ENCODE measurements around the gene SELENON. TPM values are rescaled to one million over a fixed set of nuclear protein-coding genes. Genes with fewer than 3 reads are reported as not detected.
A peak's percentile ranks its signal among the peaks of the same experiment; 100 is the strongest.

The SELENON gene
- total RNA-seq, 1 donor from 2014 or later, result 46.3 TPM

GRCh38 chr1:25769625-25770383, 30.2 kb upstream of the SELENON start:
- no peak for DNase-seq
- peak; percentile 51 for ATAC-seq
- intact Hi-C loops (cut with micrococcal nuclease), result no loop called here

DNA sequence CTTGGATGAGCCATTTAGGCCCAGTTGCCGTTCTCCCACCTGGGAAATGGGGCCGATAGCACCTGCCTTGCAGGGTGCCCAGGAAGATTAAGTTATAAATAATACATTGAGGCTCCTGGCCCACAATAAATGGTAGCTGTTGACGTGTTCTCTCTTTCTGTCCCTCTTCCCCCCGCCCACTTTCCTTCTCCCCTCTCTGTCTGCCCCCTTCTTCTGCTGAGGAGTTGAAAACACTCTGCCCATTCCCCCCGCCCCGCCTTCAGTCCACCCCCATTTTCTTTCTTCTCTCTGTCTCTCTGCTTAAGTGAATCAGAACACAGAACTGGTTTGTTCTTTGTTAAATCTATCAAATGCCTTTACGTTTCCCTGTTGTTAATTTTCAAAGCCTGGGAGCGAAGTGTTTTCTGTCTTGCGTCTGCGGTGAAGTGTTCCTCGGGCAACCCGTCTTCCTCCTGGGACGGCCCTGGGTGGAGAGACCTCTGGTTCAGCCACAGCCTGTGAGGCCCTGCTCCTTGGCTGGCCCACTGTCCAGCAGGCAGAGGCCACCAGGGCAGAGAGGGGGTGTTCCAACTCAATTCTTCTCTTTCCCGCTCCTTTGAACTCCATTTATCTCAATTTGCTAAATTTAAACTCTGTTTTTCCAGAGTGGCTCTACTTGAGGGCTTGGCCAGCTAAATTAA, 29.3 kb upstream of the SELENON start:
- peak; percentile 19 for ATAC-seq
- intact Hi-C loops (cut with micrococcal nuclease), result no loop called here

GRCh38 chr1:25771221-25772114, 28.5 kb upstream of the SELENON start:
- intact Hi-C loops (cut with micrococcal nuclease), result no loop called here
- DNase-seq, result peak; percentile 89
- peak; percentile 76 for ATAC-seq

More for the DNA sequence above, 29.3 kb upstream of the SELENON start:
- no peak for DNase-seq

DNA sequence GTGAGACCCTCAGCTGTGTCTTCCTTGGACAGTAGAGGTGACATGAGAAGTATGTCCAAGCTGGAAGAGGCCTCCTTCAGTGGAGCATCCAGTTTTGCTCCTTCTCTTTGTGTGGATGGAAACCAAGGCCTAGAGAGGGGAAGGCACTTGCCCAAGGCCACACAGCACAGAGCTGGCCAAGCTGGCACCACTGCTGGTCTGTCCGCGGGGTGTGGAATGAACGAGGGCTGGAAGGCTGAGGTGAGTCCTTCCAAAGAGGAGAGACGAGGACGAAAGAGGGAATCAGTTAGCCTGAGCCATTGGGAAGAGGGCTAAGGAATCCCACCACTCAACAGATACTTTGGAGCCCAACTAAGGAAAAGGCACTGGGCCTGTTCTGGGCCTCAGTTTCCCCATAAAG, 27.8 kb upstream of the SELENON start:
- intact Hi-C loops (cut with micrococcal nuclease), result no loop called here
- ATAC-seq, result no peak

DNA sequence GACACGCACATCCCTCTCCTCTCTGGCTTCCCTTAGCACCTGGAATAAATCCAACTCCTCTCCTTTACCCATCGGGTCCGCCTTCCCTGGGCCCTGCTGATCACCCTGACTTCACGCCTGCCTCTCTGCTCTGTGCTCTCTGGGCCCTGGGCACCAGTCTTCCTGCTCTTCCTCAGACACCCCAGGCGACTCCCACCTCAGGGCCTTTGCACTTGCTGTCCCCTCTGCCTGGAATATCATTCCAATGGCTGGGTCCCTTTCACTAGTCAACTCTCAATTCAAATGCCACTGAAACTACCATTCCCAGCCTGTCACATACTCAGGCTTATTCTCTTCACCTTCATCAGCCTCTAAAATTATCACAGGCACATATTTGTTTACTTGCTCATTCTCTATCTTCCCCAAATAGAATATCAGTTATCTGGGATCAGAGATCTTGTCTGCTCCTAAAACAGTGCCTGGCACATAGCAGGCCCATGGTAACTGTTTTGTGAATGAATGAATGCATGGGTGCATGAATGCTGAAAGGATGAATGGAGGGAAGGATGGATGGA, 27.2 kb upstream of the SELENON start:
- no peak for ATAC-seq
- intact Hi-C loops (cut with micrococcal nuclease), result no loop called here
- no peak for DNase-seq

More for the DNA sequence above, 27.8 kb upstream of the SELENON start:
- no peak for DNase-seq

DNA sequence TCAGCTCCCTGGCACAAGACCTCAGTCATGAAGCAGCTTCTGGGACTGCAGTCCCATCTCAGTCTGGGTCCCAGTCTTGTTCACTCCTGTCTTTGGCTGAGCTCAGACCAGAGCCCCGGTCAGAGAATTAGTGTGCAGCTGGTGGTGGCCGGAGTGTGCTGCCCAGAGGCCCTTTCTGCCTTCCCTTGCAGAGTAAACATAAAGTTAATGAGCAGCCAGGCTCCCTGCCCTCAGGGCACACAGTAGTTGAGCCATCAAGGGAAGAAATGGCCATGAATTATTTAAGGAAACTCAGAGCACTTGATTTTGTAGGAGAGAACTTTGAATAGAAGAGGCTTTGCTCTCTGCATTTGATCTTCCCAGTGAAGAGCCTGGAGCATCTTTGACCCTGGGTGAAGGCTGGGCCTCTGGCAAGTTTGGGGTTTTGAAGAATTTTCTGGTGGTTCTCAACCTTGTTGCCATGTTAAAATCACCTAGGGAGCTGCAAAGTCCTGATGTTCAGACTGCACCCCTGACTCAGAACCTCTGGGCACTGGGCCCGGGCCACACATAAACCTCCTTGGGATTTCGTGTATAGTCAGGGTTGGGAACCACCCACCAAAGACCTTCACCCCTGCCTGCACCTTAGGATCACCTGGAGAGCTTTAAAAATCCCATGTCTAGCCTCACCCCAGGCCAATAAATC, 26.4 kb upstream of the SELENON start:
- DNase-seq, result no peak
- intact Hi-C loops (cut with micrococcal nuclease), result no loop called here
- ATAC-seq, result no peak

GRCh38 chr1:25774206-25774803, 25.7 kb upstream of the SELENON start:
- no peak for ATAC-seq
- no peak for DNase-seq
- intact Hi-C loops (cut with micrococcal nuclease), result no loop called here

DNA sequence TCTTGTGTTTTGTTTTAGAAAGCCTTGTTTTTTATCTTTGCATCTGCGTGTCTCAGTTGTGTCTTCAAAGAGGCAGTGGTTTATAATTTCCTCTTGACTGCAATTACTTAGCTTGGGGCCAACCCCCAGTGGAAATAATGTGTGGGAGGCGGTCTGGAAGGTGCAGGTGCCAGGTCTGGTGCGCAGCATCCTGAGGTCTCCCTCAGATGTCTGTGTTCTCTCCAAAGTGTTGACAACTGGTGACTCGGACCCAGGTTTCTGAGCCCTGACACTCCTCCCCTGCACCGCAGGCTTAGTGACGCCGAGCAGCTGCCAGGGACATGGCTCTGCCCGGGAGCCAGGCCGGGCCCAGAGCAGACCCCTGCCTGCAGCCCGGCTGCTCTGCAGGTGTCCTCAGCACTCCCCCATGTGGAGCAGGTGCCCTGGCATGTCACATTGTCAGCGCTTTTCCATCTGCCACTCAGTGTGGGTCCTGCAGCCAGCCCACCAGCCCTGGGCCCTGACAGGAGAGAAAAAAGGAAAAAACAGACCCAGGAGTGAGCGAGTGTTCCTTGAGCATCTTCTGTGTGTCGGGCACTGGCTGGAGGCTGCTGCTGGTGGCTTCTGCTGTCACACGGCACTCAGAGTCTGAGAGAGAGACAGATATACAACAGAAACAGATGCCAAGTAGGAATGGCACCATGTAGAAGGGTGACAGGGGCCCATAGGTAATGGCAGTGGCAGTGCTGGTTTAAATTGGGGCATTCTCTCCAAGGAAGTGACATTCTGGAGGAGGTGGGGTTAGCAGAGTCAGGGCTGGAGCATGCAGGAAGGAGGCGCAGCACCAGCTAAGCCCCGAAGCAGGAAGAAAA, 24.8 kb upstream of the SELENON start:
- ATAC-seq (no peak), DNase-seq (no peak)
- intact Hi-C loops (cut with micrococcal nuclease), result no loop called here

GRCh38 chr1:25779388-25779787, 20.6 kb upstream of the SELENON start:
- no peak for DNase-seq
- intact Hi-C loops (cut with micrococcal nuclease), result no loop called here
- ATAC-seq, result no peak

GRCh38 chr1:25779894-25780293, 20.1 kb upstream of the SELENON start:
- DNase-seq (no peak), ATAC-seq (no peak)
- intact Hi-C loops (cut with micrococcal nuclease), result no loop called here

- no peak for DNase-seq
- ATAC-seq, result no peak
- intact Hi-C loops (cut with micrococcal nuclease), result no loop called here
These were observed 19.5 kb upstream of the SELENON start for GRCh38 chr1:25780318-25781129.

DNA sequence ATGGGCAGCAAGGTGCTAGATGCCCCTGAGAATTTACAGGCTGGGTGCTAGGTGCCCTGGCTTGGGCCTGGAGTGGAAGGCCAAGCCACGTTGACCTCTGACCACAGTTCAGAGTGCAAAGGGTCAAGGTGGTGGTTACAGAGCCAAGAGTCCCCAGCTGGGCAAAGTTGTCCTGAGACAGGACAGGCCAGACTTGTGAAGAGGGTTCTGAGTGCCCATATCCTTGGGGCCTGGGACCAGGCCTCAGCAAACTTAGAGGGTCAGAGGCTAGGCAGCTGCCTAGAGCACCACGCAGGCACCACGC, 18.9 kb upstream of the SELENON start:
- DNase-seq, result no peak
- intact Hi-C loops (cut with micrococcal nuclease), result no loop called here
- no peak for ATAC-seq

DNA sequence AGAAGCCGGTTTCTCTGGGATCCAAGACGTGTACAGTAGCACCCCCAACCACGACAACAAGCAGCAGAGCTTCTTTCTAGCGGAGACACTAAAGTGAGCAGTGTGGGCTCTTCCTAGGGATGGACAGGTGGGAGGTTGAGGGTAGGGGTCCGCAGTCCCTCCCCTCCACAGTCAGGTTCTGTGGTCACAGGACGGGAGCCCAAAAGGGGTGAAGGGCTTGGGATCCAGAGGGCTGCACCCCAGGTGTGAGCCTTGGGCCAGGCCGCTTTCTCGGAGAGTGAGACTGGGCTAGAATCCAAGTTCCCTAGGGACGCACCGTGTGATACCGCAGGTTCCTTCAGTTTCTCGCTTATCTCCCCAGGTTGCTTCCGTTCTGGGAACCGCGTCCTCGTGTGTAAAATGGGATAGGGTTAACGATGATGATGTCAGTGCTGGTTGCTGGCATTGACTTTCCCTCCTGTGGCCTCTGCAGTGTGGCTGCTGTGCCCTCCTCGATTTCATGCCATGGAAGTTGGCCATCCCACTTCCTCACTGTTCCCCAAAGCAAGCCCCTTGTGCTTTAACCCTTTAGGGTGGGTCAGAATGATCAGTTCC, 17.3 kb upstream of the SELENON start:
- intact Hi-C loops (cut with micrococcal nuclease), result no loop called here
- no peak for DNase-seq
- ATAC-seq, result no peak

DNA sequence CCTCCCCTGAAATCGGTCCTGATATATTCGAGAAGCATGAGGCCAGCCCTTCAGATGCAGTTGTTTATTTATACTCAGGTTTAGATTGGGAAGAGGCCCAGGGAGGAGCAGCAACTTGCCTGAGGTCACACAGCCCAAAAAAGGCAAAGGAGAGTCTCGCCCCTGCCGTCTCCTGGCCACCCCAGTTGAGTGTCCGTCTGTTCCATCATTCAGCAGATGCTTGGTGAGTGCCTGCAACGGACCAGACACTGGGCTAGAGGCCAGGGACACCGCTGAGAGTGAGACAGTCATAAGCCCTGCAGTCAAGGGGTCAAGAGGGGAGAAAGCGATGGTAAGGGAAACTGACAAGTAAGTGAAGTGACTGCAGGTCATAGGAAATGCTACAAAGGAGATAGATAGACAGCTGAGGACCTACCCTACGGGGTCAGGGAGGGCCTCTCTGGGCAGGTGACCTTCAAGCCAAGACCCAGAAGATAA, 15.4 kb upstream of the SELENON start:
- intact Hi-C loops (cut with micrococcal nuclease), result no loop called here
- peak; percentile 90 for ATAC-seq
- DNase-seq, result peak; percentile 77

GRCh38 chr1:25785333-25786067, 14.5 kb upstream of the SELENON start:
- DNase-seq (no peak), ATAC-seq (no peak)
- intact Hi-C loops (cut with micrococcal nuclease), result no loop called here

All from left ventricle myocardium superior (tissue), 1 donor.